ENCODE data around the gene MMP3.

DNA sequence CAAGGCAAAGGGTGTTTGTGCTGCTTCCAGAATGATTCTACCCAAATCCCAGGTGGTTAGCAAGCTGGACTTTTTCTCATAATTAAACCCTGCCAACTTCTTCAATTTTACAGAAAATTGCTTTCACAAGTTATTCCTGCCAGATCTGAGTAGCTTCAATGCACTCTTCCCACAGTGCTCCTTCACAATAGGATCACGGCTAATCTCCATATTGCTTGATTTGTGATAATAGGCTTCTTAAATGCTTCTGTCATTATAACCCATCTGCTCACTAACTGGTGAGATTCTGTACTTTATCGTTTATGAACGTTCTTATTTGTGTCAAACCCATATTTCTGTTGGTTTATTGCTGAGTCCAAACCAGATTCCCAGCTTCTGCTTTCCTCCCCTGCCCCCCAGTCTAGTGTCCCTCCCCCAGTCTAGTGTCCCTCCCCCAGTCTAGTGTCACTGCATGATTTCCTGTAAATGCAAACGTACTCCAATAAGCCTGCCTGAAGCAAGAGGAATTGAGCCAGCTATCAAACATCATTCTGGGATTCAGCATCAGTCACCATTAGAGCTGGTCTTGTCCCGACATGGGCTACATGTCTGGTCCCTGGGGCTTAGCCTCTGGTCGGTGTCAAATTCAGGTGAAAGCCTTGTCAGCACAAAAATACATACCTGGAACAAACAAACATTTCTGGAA is 14.0 kb downstream of the MMP3 start:
- no peak for TF ChIP-seq JUND (IDR thresholded peaks at IDR 0.05)
- no peak for TF ChIP-seq CTCF (IDR thresholded peaks at IDR 0.05 in 2 of 3, conservative IDR thresholded peaks at IDR 0.05 in 1 of 3; ENCODE audit: borderline replicate concordance in 1 of 3, insufficient read depth in 1 of 3, low read depth in 2 of 3, low read length in 2 of 3)
- no peak for TF ChIP-seq EZH2 (IDR thresholded peaks at IDR 0.05)
- TF ChIP-seq, protein P1, sequence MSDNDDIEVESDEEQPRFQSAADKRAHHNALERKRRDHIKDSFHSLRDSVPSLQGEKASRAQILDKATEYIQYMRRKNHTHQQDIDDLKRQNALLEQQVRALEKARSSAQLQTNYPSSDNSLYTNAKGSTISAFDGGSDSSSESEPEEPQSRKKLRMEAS (IDR thresholded peaks at IDR 0.05): no peak
- TF ChIP-seq ELF1 (IDR thresholded peaks at IDR 0.05; ENCODE audit: borderline replicate concordance, low read depth): no peak
- TF ChIP-seq, protein P2, sequence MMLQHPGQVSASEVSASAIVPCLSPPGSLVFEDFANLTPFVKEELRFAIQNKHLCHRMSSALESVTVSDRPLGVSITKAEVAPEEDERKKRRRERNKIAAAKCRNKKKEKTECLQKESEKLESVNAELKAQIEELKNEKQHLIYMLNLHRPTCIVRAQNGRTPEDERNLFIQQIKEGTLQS (IDR thresholded peaks at IDR 0.05): no peak
- no peak for TF ChIP-seq TCF7L2 (IDR thresholded peaks at IDR 0.05; ENCODE audit: borderline replicate concordance, extremely low read depth, insufficient read depth, insufficient read length)

Data from HCT116 (cell line).